HG02642 (cell line): ENCODE measurements around the gene UBAC2.
"Not testable (repeated sequence)": the region's sequence is repeated elsewhere in the genome, so short reads cannot be mapped to it uniquely, and the experiment has no call there.

ENCODE experiments used
- ATAC-seq: cut with Tn5 transposase; IDR thresholded peaks from one replicate; pipeline ENCODE4 v1.9.1; 2021; ENCODE audit warnings: mild to moderate bottlenecking; ENCODE audit not compliant: unreplicated experiment, poor library complexity

The UBAC2 gene

GRCh38 chr13:99230588-99230987, 29.9 kb downstream of the UBAC2 start:
- not testable (repeated sequence) for ATAC-seq

GRCh38 chr13:99230991-99231390, 30.3 kb downstream of the UBAC2 start:
- no peak for ATAC-seq

- no peak for ATAC-seq
These were observed 31.1 kb downstream of the UBAC2 start for GRCh38 chr13:99231721-99232120.

- peak; percentile 76 for ATAC-seq
These were observed 37.5 kb downstream of the UBAC2 start for GRCh38 chr13:99237981-99238662.

GRCh38 chr13:99246100-99246499, 45.4 kb downstream of the UBAC2 start:
- ATAC-seq, result no peak

GRCh38 chr13:99249178-99249577, 48.5 kb downstream of the UBAC2 start:
- ATAC-seq, result not testable (repeated sequence)

- not testable (repeated sequence) for ATAC-seq
These were observed 49.0 kb downstream of the UBAC2 start for GRCh38 chr13:99249606-99250005.

- no peak for ATAC-seq
These were observed 50.5 kb downstream of the UBAC2 start for GRCh38 chr13:99250982-99251825.

- no peak for ATAC-seq
These were observed 51.3 kb downstream of the UBAC2 start for GRCh38 chr13:99251921-99252320.

GRCh38 chr13:99254830-99255229, 54.2 kb downstream of the UBAC2 start:
- no peak for ATAC-seq

- ATAC-seq, result no peak
These were observed 54.6 kb downstream of the UBAC2 start for GRCh38 chr13:99255271-99255670.

GRCh38 chr13:99256283-99256682, 55.6 kb downstream of the UBAC2 start:
- no peak for ATAC-seq

- ATAC-seq, result no peak
These were observed 56.1 kb downstream of the UBAC2 start for GRCh38 chr13:99256709-99257108.

- no peak for ATAC-seq
These were observed 56.6 kb downstream of the UBAC2 start for GRCh38 chr13:99257291-99257690.

- ATAC-seq, result peak; percentile 86
These were observed 57.7 kb downstream of the UBAC2 start, which contains the start of gene GPR18 for GRCh38 chr13:99258210-99258860. GPR18 (minus strand) TSS chr13:99258379; CDS start chr13:99255872, 2,507 bp downstream.

- ATAC-seq, result no peak
These were observed 58.3 kb downstream of the UBAC2 start for GRCh38 chr13:99258946-99259345.

- no peak for ATAC-seq
These were observed 59.6 kb downstream of the UBAC2 start for GRCh38 chr13:99260216-99260615.

- no peak for ATAC-seq
These were observed 60.4 kb downstream of the UBAC2 start for GRCh38 chr13:99261059-99261458.

- no peak for ATAC-seq
These were observed 62.6 kb downstream of the UBAC2 start for GRCh38 chr13:99263126-99263785.

GRCh38 chr13:99264051-99264450, 63.4 kb downstream of the UBAC2 start:
- no peak for ATAC-seq
